Adrenal gland (tissue), 12 donors: ENCODE data around the gene UST. TPM values are rescaled to one million over a fixed set of nuclear protein-coding genes. Genes with fewer than 3 reads are reported as not detected.

ENCODE experiments used
- DNase-seq, 7 donors: peaks; one replicate each; pipeline ENCODE4 v3.0.0-alpha.2; 2019 to 2020
- H3K27ac ChIP-seq, 5 donors: fragments of 200-600 bp; sonication (generic) in 4 of 5; 1 replicate in 3 of 5; 2 replicates in 2 of 5; pipeline versions ENCODE4 v1.5.1 to v1.8.0; 2016 to 2020; ENCODE audit warnings: mild to moderate bottlenecking in 1 of 5
- H3K27me3 ChIP-seq: fragments of 200-600 bp; 2 replicates; pipeline ENCODE4 v1.8.0; 2021
- H3K36me3 ChIP-seq, 2 donors: fragments of 200-600 bp; replicated peaks in 1 of 2; 1 replicate in 1 of 2; 2 replicates in 1 of 2; pipeline versions ENCODE4 v1.5.1 to v1.8.0; 2018 to 2022
- H3K4me1 ChIP-seq, 2 donors: fragments of 200-600 bp; replicated peaks in 1 of 2; 1 replicate in 1 of 2; 2 replicates in 1 of 2; pipeline versions ENCODE4 v1.5.1 to v1.8.0; 2018 to 2021
- H3K4me3 ChIP-seq, 4 donors: fragments of 200-600 bp; sonication (generic) in 3 of 4; one replicate each; pipeline ENCODE4 v1.5.1; 2016 to 2018
- H3K9me3 ChIP-seq, 3 donors: fragments of 200-600 bp; sonication (generic) in 1 of 3; replicated peaks in 1 of 3; 1 replicate in 2 of 3; 2 replicates in 1 of 3; pipeline versions ENCODE4 v1.5.1 to v1.8.0; 2016 to 2021
- CTCF ChIP-seq, 6 experiments: fragments of 450-650 bp in 4 of 6; fragments of 200-600 bp in 2 of 6; sonication (generic) in 1 of 6; IDR thresholded peaks; 1 replicate in 5 of 6; 2 replicates in 1 of 6; pipeline versions ENCODE4 v1.5.1 to v1.8.0; 2016 to 2021; ENCODE audit warnings: antibody characterized with exemption in 6 of 6, mild to moderate bottlenecking in 2 of 6, moderate library complexity in 1 of 6
- POLR2A ChIP-seq, 2 donors: fragments of 450-650 bp; IDR thresholded peaks; one replicate each; pipeline ENCODE4 v1.6.1; 2017; ENCODE audit warnings: antibody characterized with exemption in 2 of 2, mild to moderate bottlenecking in 2 of 2, moderate library complexity in 1 of 2
- WGBS, 4 donors: extraction: QIAGEN DNeasy Blood & Tissue Kit in 2 of 4; methylation state at CpG; one replicate each; pipeline versions ENCODE4 v1.1.5 to v1.1.7; 2013 to 2017; 5-methylcytosine and 5-hydroxymethylcytosine counted together
- intact Hi-C, 2 donors: fragments of 100-400 bp; cut with DNase I; formaldehyde crosslinking; loops; one replicate each; pipeline versions ENCODE4 v1.14.1 to v1.15.0; 2022 to 2023
- polyA plus RNA-seq, 3 donors: library from polyadenylated mRNA; stranded (reverse); fragments of 200-250 nt in 2 of 3; fragments of 350-450 nt in 1 of 3; fragmentation: Illumina TruSeq in 1 of 3; extraction: RNeasy Lipid Tissue Mini Kit (QIAGEN cat#74804) in 1 of 3; gene quantifications; one replicate each; pipeline ENCODE4 v1.2.3, GENCODE V29; 2013 to 2014
- total RNA-seq, 9 donors: library from RNA; depleted of rRNA in 4 of 9; stranded (reverse); fragments of >200 nt in 4 of 9; fragments of 120-200 nt in 1 of 9; fragmentation: NEBNext Ultra II Directional in 1 of 9; extraction: Animal tissue kit (Norgen Biotek cat#: 25700) in 1 of 9; gene quantifications; one replicate each; pipeline versions ENCODE4 v1.1.0 to v1.2.4, GENCODE V29; 2013 to 2023
- donor health status: healthy with polysubstance abuse.
- donor health status: Bipolar disorder and iron deficiency.
- donor health status: DM: yes; HTN: yes; CAD: no.
- donor health status: DM: no; HTN: no; CAD: no.
- donor health status: DM: no; HTN: no; CAD: no.
- donor health status: DM: yes; HTN: yes; CAD: no.

Gene UST
- total and polyA plus RNA-seq, 12 donors, result 5.9 to 37.4 (median 18.3) TPM

- WGBS, 4 donors, result 89 to 94% (median 91%) methylated on average over 4 of the region's 4 CpGs
- intact Hi-C loops, result no loop called here
- no peak overlapping the region for H3K4me3 ChIP-seq
- no peak overlapping the region for H3K27ac ChIP-seq
- DNase-seq, result no peak
- no peaks in the 10 kb centered on the region for H3K9me3 ChIP-seq
- H3K4me1 ChIP-seq, result peaks cover 6 to 21% of the 10 kb centered on the region in 2 donors
- H3K27me3 ChIP-seq, result no peaks in the 10 kb centered on the region
- TF ChIP-seq POLR2A (IDR thresholded peaks at IDR 0.05) (no peak), CTCF (IDR thresholded peaks at IDR 0.05) (no peak)
- no peaks in the 10 kb centered on the region for H3K36me3 ChIP-seq
Measured at GRCh38 chr6:148984531-148985056, 237.8 kb downstream of the UST start.

- no peak for DNase-seq
- no peak overlapping the region for H3K4me3 ChIP-seq
- TF ChIP-seq POLR2A (IDR thresholded peaks at IDR 0.05) (no peak), CTCF (IDR thresholded peaks at IDR 0.05) (no peak)
- H3K4me1 ChIP-seq, result peaks cover 0 to 12% of the 10 kb centered on the region in 2 donors
- H3K27ac ChIP-seq, result no peak overlapping the region
- intact Hi-C loops, result no loop called here
- H3K9me3 ChIP-seq, result no peaks in the 10 kb centered on the region
- 91 to 98% (median 94%) methylated on average over 4 of the region's 4 CpGs for WGBS, 4 donors
- no peaks in the 10 kb centered on the region for H3K27me3 ChIP-seq
- no peaks in the 10 kb centered on the region for H3K36me3 ChIP-seq
Measured at GRCh38 chr6:148985499-148985898, 238.7 kb downstream of the UST start.

GRCh38 chr6:148986608-148987007 is 239.8 kb downstream of the UST start:
- Histone ChIP-seq H3K4me1 (peaks cover 0 to 12% of the 10 kb centered on the region in 2 donors), H3K9me3 (no peaks in the 10 kb centered on the region), H3K27ac (no peak overlapping the region), H3K27me3 (no peaks in the 10 kb centered on the region), H3K4me3 (no peak overlapping the region), H3K36me3 (no peaks in the 10 kb centered on the region)
- TF ChIP-seq CTCF (IDR thresholded peaks at IDR 0.05), result no peak
- no peak for TF ChIP-seq POLR2A (IDR thresholded peaks at IDR 0.05)
- DNase-seq, result no peak
- 93 to 99% (median 97%) methylated on average over 3 of the region's 3 CpGs for WGBS, 4 donors
- intact Hi-C loops, result no loop called here

- no peak overlapping the region for H3K4me3 ChIP-seq
- intact Hi-C loops, result no loop called here
- no peaks in the 10 kb centered on the region for H3K36me3 ChIP-seq
- TF ChIP-seq POLR2A (IDR thresholded peaks at IDR 0.05) (no peak), CTCF (IDR thresholded peaks at IDR 0.05) (no peak)
- H3K4me1 ChIP-seq, result peaks cover 0 to 5% of the 10 kb centered on the region in 2 donors
- no peak for DNase-seq
- 70 to 92% (median 89%) methylated on average over 3 of the region's 3 CpGs for WGBS, 4 donors
- H3K9me3 ChIP-seq, result no peaks in the 10 kb centered on the region
- no peaks in the 10 kb centered on the region for H3K27me3 ChIP-seq
- H3K27ac ChIP-seq, result no peak overlapping the region
Measured at GRCh38 chr6:148987982-148988381, 241.2 kb downstream of the UST start.
